Skeletal muscle satellite cell (primary cell): ENCODE data around the gene UBE2G1.

Experiments used
- H3K27me3 ChIP-seq: 2 replicates; pipeline ENCODE4 v1.7.0; 2013; ENCODE audit warnings: low read length; ENCODE audit not compliant: control insufficient read depth, insufficient read depth
- H3K36me3 ChIP-seq: 2 replicates; pipeline ENCODE4 v1.7.0; 2013; ENCODE audit warnings: mild to moderate bottlenecking, control low read depth, low read length; ENCODE audit not compliant: insufficient read depth
- H3K4me1 ChIP-seq: 2 replicates; pipeline ENCODE4 v1.7.0; 2013; ENCODE audit warnings: low read length; ENCODE audit not compliant: control insufficient read depth, insufficient read depth
- H3K4me2 ChIP-seq: 2 replicates; pipeline ENCODE4 v1.7.0; 2013; ENCODE audit warnings: mild to moderate bottlenecking, low read length
- H3K4me3 ChIP-seq: 2 replicates; pipeline ENCODE4 v1.7.0; 2013; ENCODE audit warnings: low read length
- H3K9ac ChIP-seq: 2 replicates; pipeline ENCODE4 v1.7.0; 2013; ENCODE audit warnings: mild to moderate bottlenecking, low read depth, low read length, moderate library complexity
- H3K9me3 ChIP-seq: replicated peaks from 2 replicates; pipeline ENCODE4 v1.7.0; 2013; ENCODE audit warnings: mild to moderate bottlenecking, control low read depth, low read length

Gene UBE2G1

DNA sequence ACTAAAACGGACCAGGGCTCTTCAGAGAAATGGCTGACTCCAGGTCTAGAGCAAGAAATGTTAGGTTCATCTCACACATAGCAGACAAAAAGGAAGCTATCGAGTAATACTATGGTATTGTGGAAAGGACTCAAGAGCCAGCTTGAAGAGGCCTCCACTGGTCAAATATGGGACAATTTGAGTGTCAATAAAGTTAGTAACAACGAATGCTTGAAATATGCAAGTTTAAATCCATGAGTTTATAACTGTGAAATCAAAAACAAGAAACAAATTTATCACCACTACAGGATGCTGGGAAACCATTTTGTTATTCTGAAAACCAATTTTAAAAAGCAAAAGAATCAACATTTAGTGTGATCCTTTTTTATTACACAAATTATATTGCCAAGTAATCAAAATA, 52.3 kb downstream of the UBE2G1 start:
- peaks cover 17% of the 10 kb centered on the region for H3K4me1 ChIP-seq
- no peaks in the 10 kb centered on the region for H3K36me3 ChIP-seq
- H3K4me3 ChIP-seq = no peak overlapping the region
- no peak overlapping the region for H3K4me2 ChIP-seq
- no peaks in the 10 kb centered on the region for H3K9me3 ChIP-seq
- no peak overlapping the region for H3K9ac ChIP-seq
- no peaks in the 10 kb centered on the region for H3K27me3 ChIP-seq

GRCh38 chr17:4313221-4314114, 53.0 kb downstream of the UBE2G1 start:
- Histone ChIP-seq H3K9ac (no peak overlapping the region), H3K4me3 (no peak overlapping the region), H3K4me2 (peak overlapping the region; percentile 33), H3K4me1 (peaks cover 12% of the 10 kb centered on the region), H3K36me3 (no peaks in the 10 kb centered on the region), H3K27me3 (no peaks in the 10 kb centered on the region), H3K9me3 (no peaks in the 10 kb centered on the region)

DNA sequence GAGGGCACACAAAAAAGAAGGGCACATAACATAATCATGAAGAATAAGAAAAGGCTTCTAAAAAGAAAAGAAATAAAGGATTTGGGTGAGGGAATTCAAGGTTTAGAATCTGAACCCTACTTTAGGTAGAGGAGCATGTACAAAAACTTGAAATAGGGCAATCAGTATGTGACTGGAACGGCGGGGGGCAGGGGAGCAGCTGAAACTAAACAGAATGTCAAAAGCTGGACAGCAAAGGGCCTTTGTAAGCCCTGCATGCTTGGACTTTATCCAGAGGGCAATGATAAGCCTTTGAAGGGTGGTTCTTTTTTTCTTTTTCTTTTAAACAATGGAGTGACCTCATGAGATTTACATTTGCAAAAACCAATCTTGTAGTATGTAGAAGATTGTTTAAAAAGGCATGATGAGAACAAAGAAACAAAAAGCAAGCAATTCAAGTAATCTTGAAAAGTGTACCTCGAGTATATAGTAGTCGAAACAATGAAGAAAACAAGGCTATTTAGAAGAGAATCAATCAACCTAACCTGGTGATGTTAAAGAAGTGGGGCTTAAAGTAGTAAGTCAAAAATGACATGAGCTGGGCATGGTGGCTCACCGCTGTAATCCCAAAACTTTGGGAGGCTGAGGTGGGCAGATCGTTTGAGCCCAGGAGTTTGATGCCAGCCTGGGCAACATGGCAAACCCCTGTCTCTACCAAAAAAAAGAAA, 56.0 kb downstream of the UBE2G1 start:
- no peaks in the 10 kb centered on the region for H3K9me3 ChIP-seq
- peaks cover 5% of the 10 kb centered on the region for H3K36me3 ChIP-seq
- H3K27me3 ChIP-seq = no peaks in the 10 kb centered on the region
- no peak overlapping the region for H3K9ac ChIP-seq
- no peak overlapping the region for H3K4me3 ChIP-seq
- H3K4me1 ChIP-seq = peaks cover 9% of the 10 kb centered on the region
- H3K4me2 ChIP-seq = no peak overlapping the region

GRCh38 chr17:4309897-4310296, 56.6 kb downstream of the UBE2G1 start:
- Histone ChIP-seq H3K9me3 (no peaks in the 10 kb centered on the region), H3K4me3 (no peak overlapping the region), H3K4me1 (peaks cover 9% of the 10 kb centered on the region)

DNA sequence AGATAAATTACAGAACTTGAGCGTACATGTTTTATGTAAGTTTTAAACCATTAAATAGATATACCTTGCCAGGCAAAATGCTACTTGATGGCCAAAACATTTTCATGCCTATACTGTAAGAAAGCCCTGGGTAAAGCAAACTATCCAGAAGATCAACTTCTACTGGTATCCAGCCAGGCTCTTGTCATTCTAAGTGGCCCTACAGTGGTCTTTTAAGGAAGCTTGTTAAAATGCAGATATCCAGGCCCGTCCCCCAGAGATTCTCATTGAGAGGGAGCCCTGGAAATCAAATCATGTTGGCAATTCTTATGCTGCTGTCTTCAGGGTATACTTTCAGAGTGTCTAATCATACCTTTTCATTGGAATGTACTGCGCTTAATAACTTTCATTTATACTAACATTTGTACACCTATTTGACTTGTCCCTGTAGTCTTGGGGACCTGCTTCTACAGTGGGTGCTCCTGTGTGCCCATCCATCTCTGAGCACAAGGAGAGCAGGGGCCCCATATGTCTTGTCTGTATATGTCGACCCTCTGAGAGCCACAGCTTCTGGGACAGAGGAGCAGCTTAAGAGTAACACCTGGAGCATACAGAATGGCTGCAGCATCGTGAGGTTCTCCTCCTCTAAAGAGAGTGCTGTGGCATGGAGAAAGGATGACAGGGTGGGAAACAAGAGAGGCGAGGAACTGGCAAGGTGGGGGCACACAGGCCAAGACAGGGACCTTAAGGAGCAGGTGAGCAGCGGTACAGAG, 59.1 kb downstream of the UBE2G1 start:
- Histone ChIP-seq H3K9ac (no peak overlapping the region), H3K27me3 (no peaks in the 10 kb centered on the region), H3K9me3 (no peaks in the 10 kb centered on the region), H3K4me1 (peaks cover 7% of the 10 kb centered on the region), H3K4me3 (no peak overlapping the region), H3K36me3 (peaks cover 9% of the 10 kb centered on the region), H3K4me2 (no peak overlapping the region)

More at GRCh38 chr17:4309897-4310296, 56.6 kb downstream of the UBE2G1 start:
- Histone ChIP-seq H3K4me2 (no peak overlapping the region), H3K36me3 (peaks cover 5% of the 10 kb centered on the region), H3K27me3 (no peaks in the 10 kb centered on the region), H3K9ac (no peak overlapping the region)

DNA sequence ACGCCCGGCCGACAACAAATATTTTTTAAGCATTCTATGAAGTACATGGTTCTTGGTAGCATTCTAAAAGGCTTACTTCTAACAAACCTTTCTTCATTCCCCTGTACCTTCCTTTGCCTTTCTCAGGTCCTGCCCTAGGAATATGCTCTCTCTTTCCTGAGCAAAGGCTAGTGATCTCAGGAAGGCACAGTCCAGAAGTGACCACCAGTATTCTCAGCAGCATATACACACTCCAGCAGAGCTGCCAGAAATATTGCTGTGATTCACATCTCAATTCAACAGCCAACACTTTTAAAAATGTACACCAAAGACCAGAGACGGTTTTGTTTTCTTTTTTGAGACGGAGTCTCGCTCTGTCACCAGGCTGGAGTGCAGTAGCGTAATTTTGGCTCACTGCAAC, 61.3 kb downstream of the UBE2G1 start:
- Histone ChIP-seq H3K4me2 (no peak overlapping the region), H3K9me3 (no peaks in the 10 kb centered on the region), H3K27me3 (no peaks in the 10 kb centered on the region), H3K9ac (no peak overlapping the region), H3K4me3 (no peak overlapping the region), H3K36me3 (peaks cover 22% of the 10 kb centered on the region), H3K4me1 (peaks cover 2% of the 10 kb centered on the region)

GRCh38 chr17:4304417-4305027, 62.0 kb downstream of the UBE2G1 start:
- Histone ChIP-seq H3K4me2 (no peak overlapping the region), H3K27me3 (no peaks in the 10 kb centered on the region), H3K4me1 (no peaks in the 10 kb centered on the region), H3K4me3 (no peak overlapping the region), H3K9ac (no peak overlapping the region), H3K36me3 (peaks cover 22% of the 10 kb centered on the region), H3K9me3 (no peaks in the 10 kb centered on the region)

GRCh38 chr17:4301066-4301465, 65.4 kb downstream of the UBE2G1 start:
- H3K9ac ChIP-seq = no peak overlapping the region
- no peaks in the 10 kb centered on the region for H3K4me1 ChIP-seq
- H3K9me3 ChIP-seq = no peaks in the 10 kb centered on the region
- peaks cover 21% of the 10 kb centered on the region for H3K36me3 ChIP-seq
- no peak overlapping the region for H3K4me3 ChIP-seq
- no peaks in the 10 kb centered on the region for H3K27me3 ChIP-seq
- no peak overlapping the region for H3K4me2 ChIP-seq

- no peak overlapping the region for H3K4me2 ChIP-seq
- H3K4me1 ChIP-seq = no peaks in the 10 kb centered on the region
- no peaks in the 10 kb centered on the region for H3K9me3 ChIP-seq
- no peak overlapping the region for H3K4me3 ChIP-seq
- H3K36me3 ChIP-seq = peaks cover 25% of the 10 kb centered on the region
- H3K27me3 ChIP-seq = no peaks in the 10 kb centered on the region
- H3K9ac ChIP-seq = no peak overlapping the region
Measured at GRCh38 chr17:4297351-4297750, 69.1 kb downstream of the UBE2G1 start.

GRCh38 chr17:4295686-4296085, 70.8 kb downstream of the UBE2G1 start:
- Histone ChIP-seq H3K4me2 (no peak overlapping the region), H3K4me1 (no peaks in the 10 kb centered on the region), H3K9me3 (no peaks in the 10 kb centered on the region), H3K9ac (no peak overlapping the region), H3K36me3 (peaks cover 12% of the 10 kb centered on the region), H3K4me3 (no peak overlapping the region), H3K27me3 (no peaks in the 10 kb centered on the region)

DNA sequence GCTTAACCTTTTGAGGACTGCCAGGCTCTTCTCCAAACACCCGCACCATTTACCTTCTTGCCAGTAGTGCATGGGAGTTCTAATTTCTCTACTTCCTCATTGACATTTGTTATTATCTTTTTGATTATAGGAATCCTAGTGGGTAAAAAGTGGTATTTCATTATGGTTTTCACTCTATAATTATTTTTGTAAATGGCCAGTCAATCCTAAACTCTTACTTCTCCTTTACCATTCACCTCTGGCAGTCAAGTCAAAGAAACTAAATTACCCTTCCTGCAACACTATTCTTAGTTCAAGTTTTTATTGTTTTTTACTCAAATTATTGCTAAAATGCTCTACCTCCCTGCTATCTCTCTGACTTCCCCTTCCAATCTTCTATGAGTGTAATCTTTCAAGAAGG, 72.9 kb downstream of the UBE2G1 start:
- H3K27me3 ChIP-seq = no peaks in the 10 kb centered on the region
- H3K4me1 ChIP-seq = no peaks in the 10 kb centered on the region
- H3K4me3 ChIP-seq = no peak overlapping the region
- no peaks in the 10 kb centered on the region for H3K9me3 ChIP-seq
- no peak overlapping the region for H3K4me2 ChIP-seq
- H3K9ac ChIP-seq = no peak overlapping the region
- peaks cover 13% of the 10 kb centered on the region for H3K36me3 ChIP-seq
